Skin of body (tissue), 2 donors: Measurements from ENCODE around the gene GPD1L. TPM values are rescaled to one million over a fixed set of nuclear protein-coding genes. Genes with fewer than 3 reads are reported as not detected.
"Not testable (repeated sequence)": the region's sequence is repeated elsewhere in the genome, so short reads cannot be mapped to it uniquely, and the experiment has no call there.

ENCODE experiments used
- DNase-seq: peaks from one replicate; lab custom pipeline; 2025; lab: John Stamatoyannopoulos, UW
- total RNA-seq: library from RNA; depleted of rRNA; stranded (reverse); fragments of >200 nt; gene quantifications from one replicate; pipeline ENCODE4 v1.2.3, GENCODE V29; 2014

The GPD1L gene
- total RNA-seq, 1 donor from 2014 or later = 25.4 TPM

DNA sequence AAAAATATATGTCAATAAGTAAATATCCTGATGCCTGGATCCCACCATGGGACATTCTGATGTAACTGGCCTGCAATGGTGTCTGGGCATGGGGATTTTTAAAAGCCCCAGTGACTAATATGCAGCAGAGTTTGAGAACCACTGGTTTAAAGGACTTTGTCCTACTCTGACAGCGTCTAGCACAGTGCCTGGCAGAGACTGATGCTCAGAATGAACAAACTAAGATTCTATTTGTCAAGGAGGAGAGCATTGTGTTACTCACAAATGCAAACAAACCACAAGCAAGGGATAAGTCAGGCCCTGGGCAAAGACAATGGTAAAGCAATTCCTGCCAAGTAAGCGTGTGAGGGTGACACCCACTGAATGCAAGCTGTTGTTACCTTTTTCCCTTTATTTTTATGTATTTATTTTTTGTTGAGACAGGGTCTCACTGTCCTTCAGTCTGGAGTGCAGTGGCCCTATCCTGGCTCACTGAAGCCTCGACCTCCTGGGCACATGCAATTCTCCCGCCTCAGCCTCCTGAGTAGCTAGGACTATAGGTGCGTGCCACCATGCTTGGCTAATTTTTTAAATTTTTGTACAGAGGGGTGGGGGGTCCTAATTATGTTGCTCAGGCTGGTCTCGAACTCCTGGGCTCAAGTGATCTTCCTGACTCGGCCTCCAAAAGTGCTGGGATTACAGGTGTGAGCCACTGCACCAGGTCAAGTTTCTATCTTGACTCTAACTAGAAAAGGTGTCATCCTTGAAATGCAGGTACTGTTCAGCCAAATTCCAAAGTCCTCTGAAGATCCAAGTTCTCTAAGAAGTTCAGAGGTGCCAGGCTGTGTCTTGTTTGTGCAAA lies 909 bp upstream of the GPD1L start:
- DNase-seq = no peak

DNA sequence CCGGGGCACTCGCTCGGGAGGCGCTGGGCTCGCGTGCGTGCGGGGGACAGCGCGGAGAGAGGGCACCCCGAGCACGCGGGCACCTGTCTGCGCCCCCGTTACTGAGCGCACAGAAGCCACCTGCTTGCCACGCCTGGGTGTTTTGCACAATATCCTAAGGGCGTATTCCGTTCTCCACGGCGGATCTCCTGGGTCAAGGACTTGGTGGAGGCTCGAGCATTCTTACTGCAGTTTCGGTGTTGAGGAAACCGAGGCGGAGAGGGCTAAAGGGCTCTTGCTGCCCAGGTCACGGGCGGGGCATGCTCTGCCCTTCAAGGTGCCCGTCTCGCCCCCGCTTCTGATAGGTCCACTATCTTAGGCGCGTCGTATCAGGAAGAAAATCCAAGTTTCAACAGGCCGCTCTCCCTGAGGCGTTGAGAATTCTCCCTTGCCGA lies 526 bp downstream of the GPD1L start:
- no peak for DNase-seq

DNA sequence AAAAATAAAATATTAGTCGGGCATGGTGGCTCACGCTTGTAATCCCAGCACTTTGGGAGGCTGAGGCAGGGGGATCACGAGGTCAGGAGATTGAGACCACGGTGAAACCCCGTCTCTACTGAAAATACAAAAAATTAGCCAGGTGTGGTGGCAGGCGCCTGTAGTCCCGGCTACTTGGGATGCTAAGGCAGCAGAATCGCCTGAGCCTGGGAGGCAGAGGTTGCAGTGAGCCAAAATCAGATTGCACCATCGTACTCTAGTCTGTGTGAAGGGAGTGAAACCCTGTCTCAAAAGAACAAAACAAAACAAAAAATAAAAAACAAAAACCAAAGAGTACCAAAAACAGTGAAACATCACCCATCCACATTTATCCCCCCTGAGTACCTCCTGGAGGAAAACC lies 1.8 kb downstream of the GPD1L start:
- not testable (repeated sequence) for DNase-seq

DNA sequence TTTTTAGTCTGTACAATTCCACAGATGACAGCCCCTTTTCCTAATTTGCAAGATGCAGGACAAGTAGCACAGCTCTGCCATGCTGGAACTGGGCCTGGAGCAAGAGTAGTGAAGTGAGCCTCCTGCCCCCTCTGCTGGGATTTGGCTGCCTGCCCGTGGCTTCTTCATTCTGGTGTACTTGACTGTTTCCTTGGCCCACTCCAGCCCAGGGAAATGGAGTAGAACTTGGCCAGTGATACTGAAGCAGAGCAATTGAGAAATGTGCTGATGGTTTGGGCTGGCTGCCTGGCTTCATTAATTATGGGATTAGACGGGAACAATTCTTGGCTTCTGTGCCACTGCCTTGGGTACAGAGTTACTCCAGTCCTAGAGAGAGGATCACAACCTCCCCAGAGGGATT lies 2.8 kb downstream of the GPD1L start:
- peak; percentile 27 for DNase-seq

DNA sequence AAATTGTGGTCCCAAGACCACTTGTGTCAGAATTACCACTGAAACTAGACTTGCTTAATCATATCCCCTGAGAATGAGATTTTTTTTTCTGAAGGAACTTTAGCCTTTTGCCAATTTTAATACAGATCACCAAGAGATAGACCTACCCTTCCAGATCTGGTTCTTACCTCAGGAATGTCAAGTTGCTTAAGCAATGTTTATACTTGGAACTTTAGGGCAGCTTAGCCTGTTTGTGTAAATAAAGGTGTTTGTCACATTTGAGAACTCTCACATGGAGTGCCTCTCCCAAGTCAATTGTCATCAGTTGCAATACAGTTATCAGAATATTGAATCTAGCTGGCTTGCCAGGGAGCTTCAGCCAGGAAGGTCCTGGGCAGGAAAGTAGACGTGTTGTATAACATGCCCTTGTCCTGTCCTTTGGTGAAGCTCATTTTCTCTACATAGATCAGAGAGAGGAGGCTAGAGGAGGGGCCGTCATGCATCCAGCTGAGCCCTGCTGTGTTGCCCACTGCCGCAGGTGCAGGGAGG lies 3.9 kb downstream of the GPD1L start:
- no peak for DNase-seq

DNA sequence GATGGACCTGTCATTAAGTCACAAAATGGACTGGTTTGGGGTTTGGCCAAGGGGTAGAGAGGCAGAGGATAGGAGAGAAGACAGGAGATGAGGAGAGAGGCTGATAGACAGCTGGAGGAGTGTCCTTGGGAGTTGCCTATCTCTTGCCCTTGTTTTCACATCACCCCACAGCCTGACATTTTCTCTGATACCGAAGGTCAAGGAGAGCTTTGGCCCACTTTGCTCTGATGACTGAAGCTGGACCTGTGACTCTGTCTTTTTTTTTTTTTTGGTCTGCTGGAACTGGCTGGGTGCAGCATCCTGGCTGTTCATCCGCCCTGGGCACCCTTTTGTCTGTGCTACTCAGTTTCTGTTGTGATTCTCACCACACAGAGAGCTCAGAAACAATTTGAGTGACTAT lies 5.1 kb downstream of the GPD1L start:
- no peak for DNase-seq

DNA sequence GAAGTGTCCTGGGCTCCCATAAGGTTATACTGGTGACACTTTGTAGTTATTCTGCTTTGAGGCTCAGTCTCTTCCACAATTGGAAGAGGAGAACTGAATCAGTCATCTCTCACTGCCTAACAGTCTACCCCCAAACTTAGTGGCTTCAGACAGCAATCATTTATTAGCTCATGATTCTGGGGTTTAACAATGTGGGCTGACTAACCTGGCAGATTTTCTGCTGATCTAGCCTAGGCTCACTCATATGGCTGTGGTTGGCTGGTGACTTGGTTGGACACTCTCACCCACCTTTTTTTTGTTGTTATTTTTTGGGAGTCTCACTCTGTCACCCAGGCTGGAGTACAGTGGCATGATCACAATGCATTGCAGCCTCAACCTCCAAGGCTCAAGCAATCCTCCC lies 7.1 kb downstream of the GPD1L start:
- DNase-seq = no peak

DNA sequence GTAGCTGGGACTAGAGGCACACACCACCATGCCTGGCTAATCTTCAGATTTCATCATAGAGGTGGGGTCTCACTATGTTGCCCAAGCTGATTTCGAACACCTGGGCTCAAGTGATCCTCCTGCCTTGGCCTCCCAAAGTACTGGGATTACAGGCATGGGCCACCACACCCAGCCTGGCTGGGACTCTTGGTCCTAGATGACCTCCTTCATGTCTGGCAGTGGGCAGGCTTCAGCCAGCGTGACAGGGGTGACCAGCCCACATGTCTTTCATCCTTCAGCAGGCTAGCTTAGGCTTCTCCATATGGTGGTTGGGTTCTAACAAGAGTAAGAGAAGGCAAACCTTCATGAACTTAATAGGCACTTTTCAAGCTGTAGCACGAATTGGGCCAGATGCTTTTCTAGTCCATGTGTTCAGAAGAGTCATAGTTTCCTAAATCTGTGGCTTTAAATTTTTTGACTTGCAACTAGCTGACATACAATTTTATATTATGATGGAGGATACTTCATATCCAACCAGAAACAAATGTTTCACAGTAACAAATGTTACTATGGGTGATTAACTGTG lies 7.6 kb downstream of the GPD1L start:
- DNase-seq = no peak

DNA sequence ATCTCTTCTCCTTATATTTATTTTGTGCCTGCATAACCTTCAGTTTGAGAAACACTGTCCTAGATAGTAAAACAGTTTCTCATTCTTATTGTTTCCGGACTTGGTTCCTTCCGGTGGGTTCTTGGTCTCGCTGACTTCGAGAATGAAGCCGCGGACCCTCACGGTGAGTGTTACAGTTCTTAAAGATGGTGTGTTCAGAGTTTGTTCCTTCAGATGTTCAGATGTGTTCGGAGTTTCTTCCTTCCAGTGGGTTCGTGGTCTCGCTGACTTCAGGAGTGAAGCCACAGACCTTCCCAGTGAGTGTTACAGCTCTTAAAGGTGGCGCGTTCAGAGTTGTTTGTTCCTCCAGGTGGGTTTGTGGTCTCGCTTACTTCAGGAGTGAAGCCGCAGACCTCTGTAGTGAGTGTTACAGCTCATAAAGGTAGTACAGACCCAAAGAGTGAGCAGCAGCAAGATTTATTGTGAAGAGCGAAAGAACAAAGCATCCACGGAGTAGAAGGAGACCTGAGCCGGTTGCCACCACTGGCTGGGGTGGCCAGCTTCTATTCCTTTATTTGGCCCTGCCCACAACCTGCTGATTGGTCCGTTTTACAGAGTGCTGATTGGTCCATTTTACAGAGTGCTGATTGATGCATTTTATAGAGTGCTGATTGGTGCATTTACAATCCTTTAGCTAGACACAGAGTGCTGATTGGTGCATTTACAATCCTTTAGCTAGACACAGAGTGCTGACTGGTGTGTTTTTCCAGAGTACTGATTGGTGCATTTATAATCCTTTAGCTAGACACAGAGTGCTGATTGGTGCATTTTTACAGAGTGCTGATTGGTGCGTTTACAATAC lies 8.3 kb downstream of the GPD1L start:
- DNase-seq = not testable (repeated sequence)

DNA sequence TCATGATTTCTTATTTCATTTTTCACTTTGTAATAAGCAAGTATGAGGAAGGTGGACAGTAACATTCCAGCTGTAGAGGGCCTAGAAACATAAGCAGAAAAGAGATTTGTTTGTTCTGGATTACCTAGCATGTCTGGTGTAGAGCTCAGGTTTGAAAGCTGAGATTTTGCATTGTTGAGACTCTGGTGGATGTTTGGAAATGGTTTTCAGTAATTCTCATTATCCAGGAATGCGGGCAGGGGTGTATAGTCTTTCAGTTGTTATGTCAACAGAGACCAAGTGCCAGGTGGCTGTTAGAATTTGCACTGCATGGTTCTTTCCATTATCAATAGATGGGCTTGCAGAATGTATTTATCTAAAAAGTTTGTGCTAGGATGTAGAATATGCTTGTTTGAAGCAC lies 10.9 kb downstream of the GPD1L start:
- DNase-seq = no peak

DNA sequence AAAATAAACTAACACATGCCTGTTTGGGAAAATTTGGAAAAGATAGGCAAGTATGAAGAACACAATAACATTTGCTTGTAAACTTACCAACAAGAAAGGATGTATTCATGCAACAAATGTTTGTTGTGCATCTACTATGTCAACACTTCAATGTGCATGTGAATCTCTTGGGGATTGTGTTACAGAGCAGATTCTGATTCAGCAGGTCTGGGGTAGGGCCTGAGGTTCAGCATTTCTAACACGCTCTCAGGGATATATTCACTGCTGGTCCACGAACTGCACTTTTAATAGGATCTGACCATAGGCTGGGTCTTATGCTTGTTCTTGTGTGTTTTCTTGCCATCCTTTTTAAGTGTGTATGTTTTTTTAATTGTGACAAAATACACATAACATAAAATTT lies 11.8 kb downstream of the GPD1L start:
- no peak for DNase-seq

DNA sequence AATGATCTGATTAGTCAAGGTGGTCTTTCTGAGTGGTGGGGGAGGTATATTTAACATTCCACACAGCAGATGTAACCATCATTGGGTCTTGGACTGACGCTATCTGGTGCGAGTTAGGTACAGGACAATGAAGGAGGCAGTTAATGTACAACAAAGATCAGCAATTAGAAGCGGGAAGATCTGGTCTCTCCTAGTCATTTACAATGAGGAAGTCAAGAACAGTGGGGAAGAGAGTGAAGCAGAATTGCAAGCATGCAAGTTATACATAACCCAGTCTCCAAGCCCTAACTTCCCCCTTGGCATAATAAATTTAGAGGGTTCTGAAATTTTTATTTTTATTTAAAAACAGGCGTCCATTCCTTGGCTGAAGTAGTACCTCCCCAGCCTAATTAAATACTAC lies 14.1 kb downstream of the GPD1L start:
- DNase-seq = no peak

DNA sequence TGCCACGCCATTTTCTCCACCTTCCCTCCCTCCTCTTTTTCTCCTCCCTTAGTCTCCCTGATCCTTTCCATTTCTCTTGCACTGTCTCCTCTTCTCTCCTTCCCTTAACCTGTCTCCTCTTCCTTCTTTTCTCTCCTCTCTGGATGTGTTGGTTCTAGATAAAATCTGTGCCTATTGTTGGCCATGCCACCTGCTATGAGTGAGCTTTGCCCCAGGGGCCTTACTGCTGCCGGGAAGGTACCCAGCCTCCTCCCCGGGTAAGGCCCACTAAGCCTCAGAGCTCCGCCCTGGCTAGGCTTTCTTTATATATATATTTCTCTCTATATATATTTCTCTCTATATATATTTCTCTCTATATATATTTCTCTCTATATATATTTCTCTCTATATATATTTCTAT lies 14.7 kb downstream of the GPD1L start:
- no peak for DNase-seq

DNA sequence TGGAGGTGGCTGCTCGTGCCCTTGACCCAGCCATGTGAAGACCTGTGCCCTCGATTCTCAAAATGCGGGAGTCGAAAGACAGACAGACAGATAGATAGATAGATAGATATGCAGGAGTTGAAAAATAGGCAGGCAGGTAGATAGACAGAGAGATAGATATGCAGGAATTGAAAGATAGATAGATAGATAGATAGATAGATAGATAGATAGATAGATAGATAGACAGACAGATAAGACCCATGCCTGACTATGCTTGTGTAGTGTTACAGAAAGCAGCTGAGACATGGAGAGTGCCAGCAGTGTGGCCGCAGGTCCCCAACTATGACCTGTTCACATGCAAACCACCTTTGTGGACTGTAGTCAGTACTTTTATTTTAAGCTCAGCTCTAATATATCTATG lies 17.2 kb downstream of the GPD1L start:
- no peak for DNase-seq

DNA sequence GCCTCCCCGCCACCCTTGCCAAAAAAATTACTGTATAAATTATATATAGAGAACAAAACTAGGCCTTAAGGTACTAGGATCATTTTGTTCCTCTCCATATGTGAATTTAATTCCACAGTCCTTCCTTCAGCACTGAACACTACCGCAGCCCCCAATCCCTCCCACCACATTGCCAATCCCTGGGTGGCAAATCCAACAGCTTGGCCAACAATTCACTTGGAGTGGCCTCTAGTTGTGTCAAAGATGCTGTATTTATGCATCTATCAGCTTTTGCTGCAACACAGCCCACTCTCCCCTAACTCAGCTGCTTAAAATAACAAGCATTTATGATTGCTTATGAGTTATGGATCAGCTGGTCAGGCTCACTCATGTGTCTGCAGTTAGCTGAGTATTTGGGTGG lies 18.6 kb downstream of the GPD1L start:
- DNase-seq = no peak

DNA sequence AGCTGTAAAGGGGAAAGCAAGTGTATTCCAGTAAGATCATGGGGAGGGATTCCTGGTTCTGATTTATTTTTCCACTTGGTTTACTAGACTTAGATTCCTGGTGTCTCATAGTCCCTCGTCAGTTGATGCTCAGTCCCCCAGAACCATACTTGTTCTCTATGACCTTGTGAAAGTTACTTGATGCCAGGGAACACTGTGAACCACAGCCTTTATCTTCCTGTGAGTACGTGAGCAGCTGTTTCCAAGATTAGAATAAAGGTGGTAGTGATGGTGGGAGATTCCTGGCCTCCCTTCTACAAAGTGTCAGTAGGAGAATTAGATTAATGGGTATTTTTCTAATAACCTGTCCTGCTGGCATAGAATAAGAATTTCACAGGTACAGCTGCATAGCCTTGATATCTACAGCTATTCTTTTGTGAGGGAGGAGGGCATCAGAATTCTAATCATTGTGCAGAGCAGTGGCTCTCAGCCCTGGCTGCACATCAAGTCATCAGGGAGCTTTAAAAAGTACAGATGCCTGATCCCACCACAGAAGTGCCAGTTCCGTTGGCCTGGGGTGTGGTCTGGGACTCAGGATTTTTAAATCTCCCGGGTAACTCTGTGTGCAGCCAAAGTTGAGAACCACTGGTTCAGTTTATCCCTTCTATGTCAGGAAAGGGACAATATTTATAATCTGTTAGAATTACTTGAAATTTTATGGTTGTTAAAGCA lies 20.0 kb downstream of the GPD1L start:
- DNase-seq = no peak

DNA sequence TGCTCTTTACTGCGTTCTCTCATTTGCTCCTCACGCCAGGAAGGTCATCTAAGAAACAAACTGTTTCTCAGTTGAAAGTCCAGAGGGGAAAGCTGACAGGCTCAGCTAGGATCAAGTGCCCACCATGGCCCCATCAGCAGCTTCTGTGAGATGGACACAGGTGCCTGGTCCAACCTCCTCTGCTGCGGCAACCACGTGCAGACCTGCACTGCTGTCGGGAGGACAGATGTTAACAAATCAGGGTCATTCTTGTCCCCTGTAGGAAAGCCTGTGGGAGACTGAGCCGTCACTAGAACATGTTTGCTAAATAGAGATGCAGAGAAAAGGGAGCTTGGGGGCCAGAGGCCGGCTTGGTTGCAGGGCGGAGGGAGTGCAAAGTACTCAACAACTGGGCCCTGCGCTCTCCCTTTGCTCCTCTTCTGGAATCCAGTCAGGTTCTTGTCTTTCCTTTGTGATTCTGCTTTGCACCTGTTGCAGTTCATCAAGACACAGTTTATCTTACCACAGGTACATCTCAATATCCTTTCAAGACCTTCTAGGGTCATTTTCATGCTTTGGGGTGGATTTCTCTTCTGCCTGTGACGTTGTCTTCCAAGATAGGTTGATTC lies 20.9 kb downstream of the GPD1L start:
- no peak for DNase-seq

DNA sequence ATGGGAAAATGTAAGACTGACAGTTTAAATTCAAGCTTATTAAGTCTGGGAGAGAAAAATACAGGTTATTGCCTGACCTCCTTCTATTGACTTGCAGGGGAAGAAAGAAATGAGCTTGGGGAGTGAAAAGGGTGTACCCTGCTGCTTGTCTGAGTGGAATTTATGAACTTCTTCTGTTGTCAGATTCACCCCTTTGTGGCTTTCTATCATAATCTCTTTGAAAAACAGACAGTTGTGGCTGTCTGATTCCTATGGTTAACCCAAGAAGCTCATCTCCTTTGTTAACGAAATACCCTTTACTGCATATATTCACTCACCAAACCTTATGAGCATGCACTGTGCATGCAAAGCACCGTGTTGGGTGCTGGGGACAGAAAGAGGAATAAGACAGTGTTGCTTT lies 22.5 kb downstream of the GPD1L start:
- DNase-seq = no peak

DNA sequence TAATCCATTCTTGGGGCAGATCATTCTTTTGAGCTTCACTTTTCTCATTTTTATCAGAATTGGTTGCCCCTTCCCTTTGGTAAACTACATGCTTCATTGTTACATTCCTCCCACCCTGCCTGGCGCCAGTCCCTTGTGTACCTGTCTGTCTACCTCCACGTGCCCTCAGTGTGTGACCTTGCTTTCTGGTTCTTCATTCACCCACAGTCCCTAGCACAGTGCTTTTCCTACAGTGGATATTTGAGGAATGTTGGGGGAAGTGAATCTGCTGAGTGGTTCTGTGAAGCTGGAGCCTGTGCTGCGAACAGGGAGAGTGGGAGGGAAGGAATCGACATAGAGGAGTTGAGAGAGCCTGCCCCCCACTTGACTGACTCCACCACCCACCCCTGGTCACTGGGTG lies 23.4 kb downstream of the GPD1L start:
- no peak for DNase-seq

DNA sequence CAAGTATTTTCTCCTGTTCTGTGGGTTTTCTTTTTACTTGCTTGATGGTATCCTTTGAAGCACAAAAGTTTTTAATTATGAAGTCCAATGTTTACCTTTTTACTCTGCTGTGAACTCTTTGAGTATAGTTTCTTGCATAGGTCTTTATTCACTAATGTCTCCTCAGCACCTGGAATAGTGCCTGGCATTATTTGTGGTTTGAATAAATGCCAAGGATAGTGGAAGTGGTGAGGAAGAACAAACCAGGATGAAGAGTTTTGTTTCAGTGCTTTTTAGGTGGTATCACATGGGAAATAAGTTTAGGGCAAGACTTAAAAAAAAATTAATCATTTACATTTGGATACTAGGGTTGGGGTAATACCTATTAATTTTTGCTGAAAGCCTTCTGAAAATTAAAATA lies 25.7 kb downstream of the GPD1L start:
- no peak for DNase-seq

DNA sequence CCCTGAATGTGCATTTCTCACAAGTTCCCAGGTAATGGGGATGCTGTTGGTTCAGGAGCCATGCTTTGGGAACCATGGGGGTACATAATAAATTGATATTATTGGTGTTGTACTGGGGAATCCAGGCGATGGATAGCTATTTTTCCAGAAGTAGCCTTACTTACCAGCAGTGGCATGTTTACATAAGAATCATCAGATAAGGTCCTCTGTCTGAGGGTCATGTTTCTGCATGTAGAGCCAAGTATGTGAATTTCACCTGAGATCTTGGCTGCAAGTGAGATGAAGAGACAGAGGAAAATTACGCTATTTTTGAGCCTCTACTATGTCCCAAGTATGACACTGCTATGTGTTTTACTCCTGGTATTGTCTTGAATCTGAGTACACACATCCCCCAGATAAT lies 26.3 kb downstream of the GPD1L start:
- DNase-seq = no peak
